Measurements from ENCODE around the gene CYB561A3. TPM values are rescaled to one million over a fixed set of nuclear protein-coding genes. Genes with fewer than 3 reads are reported as not detected.

Gene CYB561A3
- total and polyA plus RNA-seq, 7 experiments from 2014 or later = 37.9 to 73.8 (median 45.5) TPM

Other genes starting within 250 kb of the CYB561A3 start
- gene VPS37C, start 200.5 kb downstream of the CYB561A3 start, total RNA-seq = 10 to 100 TPM in 1 of 5 experiments, 1 to 10 TPM in 4; 4.1 to 12.0 (median 7.9) TPM
- gene VPS37C, start 200.5 kb downstream of the CYB561A3 start, polyA plus RNA-seq = under 1 TPM; 0.31 to 0.82 TPM
- under 1 TPM in 1 of 5 experiments, not detected in 4; 0.83 TPM for gene PGA3, start 158.4 kb downstream of the CYB561A3 start, total RNA-seq
- not detected for gene PGA3, start 158.4 kb downstream of the CYB561A3 start, polyA plus RNA-seq
- gene PGA4, start 139.5 kb downstream of the CYB561A3 start, total RNA-seq = 1 to 10 TPM in 1 of 5 experiments, not detected in 4; 1.9 TPM
- not detected for gene PGA4, start 139.5 kb downstream of the CYB561A3 start, polyA plus RNA-seq
- not detected for gene PGA5, start 120.7 kb downstream of the CYB561A3 start, total RNA-seq
- gene PGA5, start 120.7 kb downstream of the CYB561A3 start, polyA plus RNA-seq = not detected
- 1 to 10 TPM in 1 of 5 experiments, under 1 TPM in 4; 0.16 to 3.8 (median 0.49) TPM for gene VWCE, start 66.6 kb downstream of the CYB561A3 start, total RNA-seq
- gene VWCE, start 66.6 kb downstream of the CYB561A3 start, polyA plus RNA-seq = not detected
- gene DDB1, start 28.8 kb downstream of the CYB561A3 start, total RNA-seq = 100 to 1,000 TPM; 153 to 213 (median 160) TPM
- gene DDB1, start 28.8 kb downstream of the CYB561A3 start, polyA plus RNA-seq = 100 to 1,000 TPM; 113 to 125 TPM
- gene TKFC, start 28.7 kb downstream of the CYB561A3 start, total RNA-seq = 10 to 100 TPM; 36.9 to 59.9 (median 43.3) TPM
- gene TKFC, start 28.7 kb downstream of the CYB561A3 start, polyA plus RNA-seq = 10 to 100 TPM; 24.6 to 30.0 TPM
- 10 to 100 TPM; 54.6 to 65.1 (median 59.9) TPM for gene TMEM138, start 492 bp upstream of the CYB561A3 start, total RNA-seq
- gene TMEM138, start 492 bp upstream of the CYB561A3 start, polyA plus RNA-seq = 10 to 100 TPM; 42.9 to 49.3 TPM
- 10 to 100 TPM in 2 of 5 experiments, 1 to 10 TPM in 3; 4.7 to 17.2 (median 9.2) TPM for gene TMEM216, start 30.7 kb upstream of the CYB561A3 start, total RNA-seq
- gene TMEM216, start 30.7 kb upstream of the CYB561A3 start, polyA plus RNA-seq = 10 to 100 TPM; 34.7 to 35.8 TPM
- gene CPSF7, start 68.1 kb upstream of the CYB561A3 start, total RNA-seq = 100 to 1,000 TPM in 4 of 5 experiments, 10 to 100 TPM in 1; 96.0 to 174 (median 113) TPM
- gene CPSF7, start 68.1 kb upstream of the CYB561A3 start, polyA plus RNA-seq = 10 to 100 TPM; 27.5 to 35.3 TPM
- 10 to 100 TPM; 36.1 to 56.6 (median 48.2) TPM for gene SDHAF2, start 68.2 kb upstream of the CYB561A3 start, total RNA-seq
- 100 to 1,000 TPM; 100 to 116 TPM for gene SDHAF2, start 68.2 kb upstream of the CYB561A3 start, polyA plus RNA-seq
- gene LRRC10B, start 146.9 kb upstream of the CYB561A3 start, total RNA-seq = not detected
- not detected for gene LRRC10B, start 146.9 kb upstream of the CYB561A3 start, polyA plus RNA-seq
- gene SYT7, start 219.2 kb upstream of the CYB561A3 start, total RNA-seq = under 1 TPM in 2 of 5 experiments, not detected in 3; 0.08 to 0.44 TPM
- not detected for gene SYT7, start 219.2 kb upstream of the CYB561A3 start, polyA plus RNA-seq

Measured in naive thymus-derived CD4-positive, alpha-beta T cell (primary cell).